Stimulated activated effector memory CD8-positive, alpha-beta T cell treated with anti-CD3 and anti-CD28 coated beads, Interleukin-12 subunit alpha, Interleukin-12 subunit beta, amount 100 ng/mL, for 72 hours (primary cell): ENCODE measurements around the gene POFUT2.

Source experiments
- ATAC-seq: fragments of 150-1000 bp; cut with Tn5 transposase; 2 replicates; pipeline ENCODE4 v1.10.0; 2021
- DNase-seq, 2 donors: peaks; one replicate each; pipeline ENCODE4 v3.0.0; 2021 to 2022; ENCODE audit warnings: low spot score in 2 of 2
- H3K27ac Mint-ChIP-seq: one replicate; pipeline ENCODE4 v1.8.0; 2022; ENCODE audit warnings: mild to moderate bottlenecking, mixed read lengths
- H3K36me3 Mint-ChIP-seq: one replicate; pipeline ENCODE4 v1.8.0; 2022; ENCODE audit warnings: mild to moderate bottlenecking, mixed read lengths
- H3K4me1 Mint-ChIP-seq: one replicate; pipeline ENCODE4 v1.8.0; 2022; ENCODE audit warnings: mixed read lengths
- H3K4me3 Mint-ChIP-seq: one replicate; pipeline ENCODE4 v1.8.0; 2022; ENCODE audit warnings: mild to moderate bottlenecking, mixed read lengths
- H3K9me3 Mint-ChIP-seq: one replicate; pipeline ENCODE4 v1.8.0; 2022; ENCODE audit warnings: mixed read lengths

POFUT2 gene

DNA sequence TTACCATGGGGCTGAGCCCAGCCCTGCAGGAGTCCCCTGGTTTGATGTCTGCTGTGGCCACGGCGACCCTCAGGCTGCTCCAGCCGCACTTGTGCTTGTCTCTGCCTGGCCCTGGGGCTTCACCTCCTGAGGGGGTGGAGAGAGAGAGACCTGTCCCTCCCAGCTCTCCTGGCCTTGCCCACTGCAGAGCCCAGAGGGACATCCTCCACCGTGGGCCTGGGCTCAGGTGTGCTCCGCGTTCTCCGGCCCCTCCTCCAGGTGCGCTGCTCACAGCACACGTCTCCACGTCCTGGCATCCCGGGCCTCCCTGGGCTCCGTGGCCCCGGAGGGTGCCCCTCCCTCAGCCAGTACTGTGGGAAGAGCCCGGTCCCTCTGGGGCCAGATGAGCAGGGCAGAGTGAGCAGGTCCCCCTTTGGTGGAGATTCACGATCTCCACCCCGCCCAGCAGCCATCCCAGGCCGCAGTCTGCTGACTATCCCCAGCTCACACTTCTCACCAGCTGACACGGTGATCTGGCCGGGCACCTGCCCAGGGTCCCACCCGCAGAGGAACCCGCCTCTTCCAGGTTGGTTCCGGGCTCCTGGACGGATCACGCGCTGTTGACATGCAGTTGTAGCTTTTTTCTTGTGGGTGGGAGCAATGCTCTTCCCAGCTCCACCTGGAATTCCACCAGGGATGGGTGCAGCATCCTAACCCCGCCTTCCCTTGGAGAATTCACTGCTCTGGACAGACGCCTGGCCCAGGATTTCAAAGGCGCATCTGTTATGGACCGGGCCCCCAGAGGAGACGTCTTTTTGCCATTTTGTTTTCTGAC is 41.8 kb upstream of the POFUT2 start:
- Mint-ChIP-seq H3K4me3 (no peak overlapping the region), H3K36me3 (no peaks in the 10 kb centered on the region), H3K27ac (no peak overlapping the region), H3K4me1 (peaks cover 5% of the 10 kb centered on the region), H3K9me3 (no peaks in the 10 kb centered on the region)
- ATAC-seq (no peak), DNase-seq (no peak)

DNA sequence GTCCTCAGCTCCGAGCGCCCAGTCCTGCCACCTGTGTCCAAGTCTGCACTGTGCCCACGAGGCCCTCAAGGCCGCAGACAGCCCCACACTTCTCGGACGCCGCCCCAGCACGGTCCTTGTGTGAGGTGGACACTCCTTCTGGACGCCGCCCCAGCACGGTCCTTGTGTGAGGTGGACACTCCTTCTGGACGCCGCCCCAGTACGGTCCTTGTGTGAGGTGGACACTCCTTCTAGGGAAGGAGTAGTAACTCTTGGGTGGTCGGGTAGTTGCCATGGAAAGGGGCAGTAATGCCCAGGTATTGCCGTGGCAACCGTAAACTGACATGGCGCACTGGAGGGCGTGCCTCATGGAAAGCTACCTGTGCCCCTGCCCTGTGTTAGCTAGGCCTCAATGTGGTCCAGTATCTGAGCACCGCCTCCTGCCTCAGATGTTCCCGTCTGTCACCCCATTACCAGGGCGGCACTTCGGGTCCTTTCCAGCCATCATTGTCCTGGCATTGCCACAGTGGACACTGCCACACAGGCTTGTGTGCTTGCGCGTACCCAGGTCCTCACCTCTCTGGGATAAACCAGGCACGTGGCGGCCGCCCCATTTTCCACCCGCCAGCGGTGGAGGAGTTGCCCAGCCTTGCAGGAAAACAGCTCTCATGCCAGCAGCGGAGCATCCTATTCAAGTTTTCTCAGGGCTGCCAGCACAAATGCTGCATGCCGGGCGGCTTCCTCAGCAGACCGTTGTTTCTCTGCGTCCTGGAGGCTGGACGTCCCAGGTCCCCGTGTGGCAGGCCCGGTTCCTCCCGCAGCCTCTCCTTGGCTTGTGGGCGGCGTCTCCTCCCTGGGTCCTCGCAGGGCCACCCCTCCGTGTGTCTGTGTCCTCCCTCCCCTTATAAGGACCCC is 40.8 kb upstream of the POFUT2 start:
- Mint-ChIP-seq H3K27ac (no peak overlapping the region), H3K36me3 (no peaks in the 10 kb centered on the region)
- no peak for ATAC-seq

DNA sequence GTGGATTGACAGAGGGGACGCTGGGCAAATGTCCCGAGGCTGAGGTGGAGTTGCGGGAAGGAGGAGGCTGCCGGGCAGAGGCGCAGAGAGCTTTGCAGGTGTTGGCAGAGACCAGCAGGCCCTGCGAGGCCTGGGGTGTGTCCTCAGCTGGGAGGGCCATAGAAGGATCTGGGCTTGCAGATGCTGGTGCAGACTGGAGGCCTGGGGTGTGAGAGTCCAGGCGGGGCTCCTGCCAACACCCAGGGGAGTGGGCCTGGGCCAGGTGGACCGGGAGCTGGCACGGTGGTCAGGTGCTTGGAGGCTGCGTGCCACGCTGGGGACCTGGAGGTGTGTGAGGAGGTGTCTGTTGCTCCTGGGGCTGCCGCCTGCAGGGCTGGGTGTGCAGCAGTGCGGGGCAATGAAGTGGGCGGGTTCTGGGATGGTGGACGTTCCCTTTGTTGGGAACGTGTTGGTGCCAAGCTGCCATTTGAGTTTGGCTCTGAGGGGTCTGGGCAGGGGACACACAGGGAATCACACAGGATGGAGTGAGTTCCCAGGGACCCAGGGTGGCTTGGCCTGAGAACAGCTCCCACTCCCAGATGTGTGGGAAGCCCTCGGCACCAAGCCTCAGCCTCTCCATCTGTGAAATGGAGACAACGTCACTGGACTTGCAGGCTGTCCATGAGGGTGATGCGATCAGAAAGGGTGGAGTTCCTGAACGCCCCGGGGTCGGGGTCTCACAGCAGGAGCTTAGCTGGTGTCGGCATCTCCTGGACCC is 39.9 kb upstream of the POFUT2 start:
- no peak for DNase-seq
- Mint-ChIP-seq H3K4me3 (no peak overlapping the region), H3K9me3 (no peaks in the 10 kb centered on the region), H3K36me3 (no peaks in the 10 kb centered on the region), H3K4me1 (peaks cover 7% of the 10 kb centered on the region), H3K27ac (no peak overlapping the region)
- no peak for ATAC-seq

More for the DNA sequence above, 40.8 kb upstream of the POFUT2 start:
- no peak overlapping the region for H3K4me3 Mint-ChIP-seq
- peaks cover 5% of the 10 kb centered on the region for H3K4me1 Mint-ChIP-seq
- H3K9me3 Mint-ChIP-seq = no peaks in the 10 kb centered on the region
- no peak for DNase-seq

DNA sequence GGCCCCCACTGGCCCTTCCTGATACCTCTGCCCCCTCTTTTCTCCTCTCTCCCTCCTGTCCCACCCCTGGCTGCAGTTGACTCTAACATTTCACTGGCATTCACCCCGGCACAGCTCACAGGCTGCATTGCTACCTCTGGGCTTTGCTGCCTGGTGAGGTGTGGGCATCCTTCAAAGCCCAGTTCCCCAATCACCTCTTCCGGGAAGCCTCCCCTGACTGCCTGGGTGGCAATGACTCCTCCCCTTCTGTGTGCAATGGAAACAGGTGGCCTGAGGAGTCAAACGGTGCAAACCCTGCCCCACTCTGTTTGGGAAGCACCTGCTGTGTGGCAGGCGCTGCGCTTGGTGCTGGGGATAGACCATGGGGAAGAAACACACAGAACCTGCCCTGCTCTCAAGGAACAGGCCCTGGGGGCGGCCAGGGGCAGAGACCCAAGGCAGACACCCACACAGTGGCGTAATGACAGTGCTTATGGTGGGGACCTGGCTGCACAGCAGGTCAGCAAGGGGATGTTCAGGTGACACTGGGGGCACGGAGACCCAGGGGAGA is 39.3 kb upstream of the POFUT2 start:
- no peak overlapping the region for H3K27ac Mint-ChIP-seq
- ATAC-seq = no peak
- DNase-seq = no peak
- no peak overlapping the region for H3K4me3 Mint-ChIP-seq
- peaks cover 14% of the 10 kb centered on the region for H3K4me1 Mint-ChIP-seq
- no peaks in the 10 kb centered on the region for H3K36me3 Mint-ChIP-seq
- H3K9me3 Mint-ChIP-seq = no peaks in the 10 kb centered on the region

DNA sequence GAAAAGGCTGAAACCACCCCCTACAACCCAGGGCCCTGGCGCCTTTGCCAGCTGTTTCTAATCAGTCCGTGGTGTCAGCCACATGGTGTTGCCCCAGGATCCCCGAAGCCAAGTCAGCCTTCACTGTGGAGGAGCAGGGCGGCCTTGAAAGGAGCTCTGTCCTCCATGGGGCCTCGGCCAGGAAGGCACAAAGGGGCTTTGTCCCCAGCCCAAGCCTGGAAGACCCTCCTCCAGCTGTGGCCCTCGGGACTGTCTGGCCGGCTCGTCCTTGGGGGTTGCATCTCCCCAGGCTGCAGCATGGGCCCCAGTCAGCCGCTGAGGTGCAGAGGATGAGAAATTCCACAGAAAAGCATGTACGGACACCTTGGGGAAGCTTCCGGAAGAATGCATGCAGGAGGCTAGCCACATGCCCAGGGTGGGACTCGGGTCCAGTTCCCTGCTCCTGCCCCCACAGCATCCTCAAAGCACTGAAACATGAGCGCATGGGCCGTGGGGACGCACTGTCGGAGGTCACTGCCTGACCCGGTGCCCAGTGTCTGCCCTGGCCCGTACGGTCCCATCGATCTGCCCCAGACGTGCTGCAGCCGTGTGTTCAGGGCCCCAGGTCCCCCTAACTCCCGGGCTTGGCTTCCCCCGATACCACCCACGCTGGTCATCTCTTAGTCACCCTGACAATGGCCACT is 38.6 kb upstream of the POFUT2 start:
- Mint-ChIP-seq H3K36me3 (no peaks in the 10 kb centered on the region), H3K4me3 (no peak overlapping the region), H3K4me1 (peaks cover 15% of the 10 kb centered on the region), H3K27ac (no peak overlapping the region), H3K9me3 (no peaks in the 10 kb centered on the region)
- DNase-seq (no peak), ATAC-seq (no peak)

DNA sequence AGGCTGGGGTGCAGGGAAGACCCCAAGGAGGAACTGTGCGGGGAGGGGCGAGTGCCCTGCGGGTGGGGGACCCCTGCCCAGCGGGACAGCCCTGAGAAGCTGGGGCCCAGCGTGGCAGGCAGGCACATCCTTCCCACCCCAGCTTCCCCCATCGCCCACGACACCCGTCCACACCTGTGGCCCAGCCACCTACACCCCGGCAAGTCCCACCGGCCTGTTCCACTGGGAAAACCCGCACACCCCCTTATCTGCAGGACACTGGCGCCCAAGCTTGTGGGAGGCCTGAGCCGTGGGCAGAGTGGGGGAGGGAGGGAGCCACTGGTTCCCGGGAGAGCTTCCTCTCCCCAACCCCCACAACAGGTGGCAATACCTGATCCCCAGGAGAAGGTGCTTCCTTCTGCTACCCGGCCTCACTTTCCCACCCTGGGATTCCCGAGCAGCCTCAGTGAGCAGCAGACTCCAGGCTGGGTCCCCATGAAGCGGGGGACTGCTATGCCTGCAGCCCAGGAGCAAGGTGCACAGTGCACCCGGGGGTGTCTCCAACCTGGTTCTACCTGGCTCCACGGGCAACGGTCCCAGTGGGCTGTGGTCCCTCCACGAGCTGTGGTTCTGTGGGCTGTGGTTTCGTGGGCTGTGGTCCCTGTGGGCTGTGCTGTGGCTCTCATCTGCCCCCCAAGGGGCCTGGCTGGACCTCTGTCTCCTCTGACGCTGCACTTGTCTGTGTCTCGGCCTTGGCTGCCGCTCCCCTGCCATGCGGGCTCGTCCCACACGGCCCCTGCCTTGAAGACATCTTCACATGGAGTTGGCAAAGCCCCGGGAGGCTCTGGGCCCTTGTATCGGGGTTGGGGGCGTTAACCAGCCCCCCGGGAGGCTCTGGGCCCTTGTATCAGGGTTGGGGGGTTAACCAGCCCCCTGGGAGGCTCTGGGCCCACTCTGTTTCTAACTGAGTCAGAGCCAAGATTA is 37.8 kb upstream of the POFUT2 start:
- no peak overlapping the region for H3K27ac Mint-ChIP-seq
- no peak for DNase-seq
- peaks cover 15% of the 10 kb centered on the region for H3K4me1 Mint-ChIP-seq
- H3K36me3 Mint-ChIP-seq = no peaks in the 10 kb centered on the region
- no peak overlapping the region for H3K4me3 Mint-ChIP-seq
- no peaks in the 10 kb centered on the region for H3K9me3 Mint-ChIP-seq
- ATAC-seq = no peak

DNA sequence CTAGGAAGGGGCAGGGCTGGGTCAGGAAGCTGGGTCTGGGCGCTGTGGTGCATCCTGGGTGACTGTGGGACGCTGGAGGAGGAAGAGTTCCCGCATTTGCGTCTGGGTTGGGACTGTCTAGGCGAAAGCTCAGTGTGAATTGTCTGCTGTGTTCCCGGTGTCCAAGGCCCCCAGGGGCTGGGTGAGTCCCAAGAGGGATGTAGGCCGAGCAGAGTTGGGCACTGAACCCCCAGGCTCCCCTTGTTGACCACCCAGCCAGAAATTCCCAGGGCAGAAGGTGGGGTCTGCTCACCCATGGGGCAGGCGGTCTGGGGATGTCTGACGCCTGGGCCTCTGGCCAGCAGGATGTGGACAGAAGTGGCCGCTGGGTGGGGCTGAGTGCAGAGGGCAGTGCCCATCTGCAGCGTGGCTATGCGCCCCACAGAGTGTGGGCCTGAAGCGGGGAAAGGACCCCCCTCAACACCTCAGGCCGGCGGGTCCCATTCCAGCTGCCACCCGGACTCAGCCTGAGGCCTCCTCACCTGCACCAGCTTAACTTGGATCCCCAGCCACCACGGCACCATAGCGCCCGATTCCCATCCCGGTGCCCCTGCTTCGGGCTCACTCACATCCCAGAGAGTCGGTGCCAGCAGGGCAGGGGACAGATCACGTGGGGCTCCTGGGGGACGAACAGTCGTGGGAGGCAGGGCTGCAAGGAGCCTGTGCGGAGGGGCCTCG is 37.0 kb upstream of the POFUT2 start:
- H3K27ac Mint-ChIP-seq = no peak overlapping the region
- DNase-seq = no peak
- no peaks in the 10 kb centered on the region for H3K36me3 Mint-ChIP-seq
- H3K9me3 Mint-ChIP-seq = no peaks in the 10 kb centered on the region
- H3K4me1 Mint-ChIP-seq = peaks cover 15% of the 10 kb centered on the region
- H3K4me3 Mint-ChIP-seq = no peak overlapping the region
- no peak for ATAC-seq

DNA sequence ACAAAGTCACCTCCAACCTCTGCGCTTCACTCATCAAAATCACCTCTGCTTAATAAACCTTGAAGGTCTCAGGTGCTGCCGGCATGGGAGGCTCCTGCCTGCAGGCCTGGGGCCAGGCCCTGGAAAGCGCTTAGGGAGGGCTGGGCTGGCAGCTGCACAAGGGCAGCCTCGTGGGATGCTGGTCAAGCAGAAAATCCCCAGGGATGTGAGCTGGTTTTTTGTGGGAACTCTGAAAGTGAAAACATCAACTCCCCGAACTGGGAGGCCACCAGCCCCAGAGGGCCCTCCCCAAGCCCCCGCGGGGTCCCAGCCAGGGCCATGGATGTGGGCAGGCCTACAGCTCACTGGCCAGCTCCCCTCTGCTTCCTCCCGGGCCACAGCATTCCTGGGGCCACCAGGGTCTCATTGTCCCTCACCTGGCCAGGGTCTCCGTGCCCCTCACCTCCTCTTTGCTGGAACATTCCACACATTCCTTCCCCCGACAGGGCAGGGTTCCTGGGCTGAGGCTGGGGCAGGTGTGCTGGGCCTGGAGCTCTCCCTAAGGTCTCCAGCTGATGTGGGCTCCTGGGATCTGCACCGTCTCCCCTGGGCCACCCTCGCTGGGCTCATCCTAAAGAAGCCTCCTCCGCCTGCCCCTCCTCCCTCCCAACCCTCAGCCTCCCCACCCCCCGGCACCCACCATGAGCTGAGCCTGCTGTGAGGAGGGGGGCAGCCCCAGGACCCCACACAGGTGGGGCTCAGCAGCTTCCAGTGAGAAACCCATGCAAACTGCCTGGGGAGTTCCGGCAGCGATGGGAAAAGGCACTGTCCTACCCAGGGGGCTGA is 36.0 kb upstream of the POFUT2 start:
- Mint-ChIP-seq H3K36me3 (no peaks in the 10 kb centered on the region), H3K4me3 (peak overlapping the region; percentile 36), H3K27ac (no peak overlapping the region), H3K9me3 (no peaks in the 10 kb centered on the region), H3K4me1 (peaks cover 15% of the 10 kb centered on the region)
- no peak for DNase-seq
- no peak for ATAC-seq

DNA sequence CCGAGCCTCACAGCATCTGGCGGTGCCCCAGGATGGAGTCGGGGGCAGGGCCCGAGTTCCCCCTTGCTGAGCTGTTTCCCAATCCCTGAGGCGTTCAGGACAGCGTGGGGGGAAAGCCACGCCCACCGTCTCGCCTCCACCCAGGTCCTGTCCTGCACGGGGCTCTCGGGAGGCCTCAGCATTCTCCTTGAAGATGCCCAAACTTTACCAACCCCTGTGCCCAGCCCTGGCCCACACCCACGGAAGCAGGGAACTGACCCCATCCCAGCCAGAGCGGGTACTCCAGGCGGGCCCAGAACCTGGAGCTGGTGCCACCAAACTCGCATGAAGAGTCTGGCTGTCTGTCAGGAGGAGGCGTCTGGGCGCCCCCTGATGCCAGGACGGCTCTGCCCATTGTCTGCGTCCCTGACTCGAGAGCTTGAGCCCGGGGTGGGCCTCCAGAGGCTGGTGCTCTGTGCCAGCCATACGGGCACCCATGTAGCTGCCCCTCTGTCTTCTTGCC is 35.3 kb upstream of the POFUT2 start:
- Mint-ChIP-seq H3K4me3 (peak overlapping the region; percentile 36), H3K27ac (no peak overlapping the region), H3K9me3 (no peaks in the 10 kb centered on the region), H3K4me1 (peaks cover 15% of the 10 kb centered on the region), H3K36me3 (no peaks in the 10 kb centered on the region)
- ATAC-seq = no peak
- no peak for DNase-seq

DNA sequence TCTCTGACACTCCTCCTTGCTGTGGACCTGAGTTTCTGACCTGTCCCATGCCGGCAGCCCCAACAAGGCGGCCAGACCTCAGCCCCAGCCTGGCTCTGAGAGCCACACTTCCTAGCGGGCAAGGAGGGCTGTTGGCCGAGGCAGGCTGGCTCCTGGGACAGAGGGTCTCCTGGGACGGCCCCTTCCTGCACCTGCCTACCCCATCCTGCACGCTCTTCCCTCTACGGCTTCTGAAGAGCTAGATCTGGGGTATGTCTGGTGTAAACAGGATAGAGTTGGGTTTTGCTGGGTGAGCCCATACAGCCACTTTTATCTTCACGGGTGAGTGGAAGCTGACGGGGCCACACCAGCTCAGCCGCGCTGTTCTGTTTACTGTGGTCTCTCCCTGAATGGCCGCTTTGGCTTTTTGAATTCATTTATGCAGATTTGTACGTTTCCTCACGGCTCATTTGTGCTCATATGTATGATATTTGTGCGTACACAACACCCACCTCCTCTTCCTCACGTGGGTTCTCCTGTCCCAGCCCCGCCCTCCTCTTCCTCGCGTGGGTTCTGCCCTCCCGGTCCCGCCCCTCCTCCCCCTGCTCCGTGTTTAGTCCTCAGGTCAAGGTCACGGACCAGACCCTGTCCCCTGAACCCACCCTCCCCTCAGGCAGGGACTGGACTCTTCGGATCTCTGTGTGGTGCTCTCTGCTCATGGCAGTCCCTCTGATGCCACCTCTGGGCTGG is 34.7 kb upstream of the POFUT2 start:
- DNase-seq (no peak), ATAC-seq (no peak)
- peak overlapping the region; percentile 74 for H3K27ac Mint-ChIP-seq
- no peaks in the 10 kb centered on the region for H3K9me3 Mint-ChIP-seq
- no peaks in the 10 kb centered on the region for H3K36me3 Mint-ChIP-seq
- H3K4me3 Mint-ChIP-seq = peak overlapping the region; percentile 36
- H3K4me1 Mint-ChIP-seq = peaks cover 14% of the 10 kb centered on the region

DNA sequence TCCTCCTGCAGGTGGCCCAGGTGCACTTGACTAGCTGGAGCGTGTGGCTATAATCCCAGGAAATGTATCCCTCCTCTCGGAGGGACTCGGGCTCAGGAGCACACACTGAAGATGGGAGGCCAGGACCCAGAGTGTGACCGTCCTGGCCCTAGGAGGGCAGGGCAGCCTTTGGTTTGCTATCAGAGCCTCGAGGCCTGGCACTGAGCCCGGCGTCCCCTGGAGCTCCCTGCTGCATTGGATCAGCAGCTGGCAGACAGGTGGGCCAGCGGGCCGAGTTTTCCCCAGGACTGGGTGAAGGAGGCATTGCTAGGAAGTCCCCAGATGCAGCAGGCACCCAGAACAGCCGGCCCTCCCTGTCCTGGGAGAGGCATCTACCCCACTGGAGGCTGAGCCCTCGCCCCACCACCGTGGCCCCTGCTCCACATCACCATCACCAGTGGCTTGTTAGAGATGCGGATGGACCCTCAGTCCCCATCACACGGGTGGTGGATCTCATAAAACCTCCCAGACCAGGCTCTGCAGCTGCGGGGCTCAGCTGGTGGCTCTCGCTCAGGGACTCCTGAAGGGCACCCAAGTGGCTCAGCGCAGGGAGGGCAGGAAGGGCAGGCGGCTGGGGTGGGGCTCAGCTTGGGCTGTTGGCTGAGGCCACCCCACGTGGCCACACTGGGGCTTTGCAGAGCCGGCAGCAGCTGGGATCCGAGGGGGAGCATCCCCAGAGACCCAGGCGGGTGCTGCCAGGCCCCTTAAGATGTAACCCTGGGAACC is 32.7 kb upstream of the POFUT2 start:
- DNase-seq = no peak
- H3K4me3 Mint-ChIP-seq = no peak overlapping the region
- H3K9me3 Mint-ChIP-seq = no peaks in the 10 kb centered on the region
- peaks cover 9% of the 10 kb centered on the region for H3K4me1 Mint-ChIP-seq
- no peaks in the 10 kb centered on the region for H3K36me3 Mint-ChIP-seq
- no peak overlapping the region for H3K27ac Mint-ChIP-seq
- ATAC-seq = no peak
